ENCODE results near the gene TMEM223. TPM values are rescaled to one million over a fixed set of nuclear protein-coding genes. Genes with fewer than 3 reads are reported as not detected.
"Not testable (repeated sequence)": the region's sequence is repeated elsewhere in the genome, so short reads cannot be mapped to it uniquely, and the experiment has no call there.

Gene TMEM223
- total RNA-seq, 1 donor from 2014 or later: 18.4 TPM

DNA sequence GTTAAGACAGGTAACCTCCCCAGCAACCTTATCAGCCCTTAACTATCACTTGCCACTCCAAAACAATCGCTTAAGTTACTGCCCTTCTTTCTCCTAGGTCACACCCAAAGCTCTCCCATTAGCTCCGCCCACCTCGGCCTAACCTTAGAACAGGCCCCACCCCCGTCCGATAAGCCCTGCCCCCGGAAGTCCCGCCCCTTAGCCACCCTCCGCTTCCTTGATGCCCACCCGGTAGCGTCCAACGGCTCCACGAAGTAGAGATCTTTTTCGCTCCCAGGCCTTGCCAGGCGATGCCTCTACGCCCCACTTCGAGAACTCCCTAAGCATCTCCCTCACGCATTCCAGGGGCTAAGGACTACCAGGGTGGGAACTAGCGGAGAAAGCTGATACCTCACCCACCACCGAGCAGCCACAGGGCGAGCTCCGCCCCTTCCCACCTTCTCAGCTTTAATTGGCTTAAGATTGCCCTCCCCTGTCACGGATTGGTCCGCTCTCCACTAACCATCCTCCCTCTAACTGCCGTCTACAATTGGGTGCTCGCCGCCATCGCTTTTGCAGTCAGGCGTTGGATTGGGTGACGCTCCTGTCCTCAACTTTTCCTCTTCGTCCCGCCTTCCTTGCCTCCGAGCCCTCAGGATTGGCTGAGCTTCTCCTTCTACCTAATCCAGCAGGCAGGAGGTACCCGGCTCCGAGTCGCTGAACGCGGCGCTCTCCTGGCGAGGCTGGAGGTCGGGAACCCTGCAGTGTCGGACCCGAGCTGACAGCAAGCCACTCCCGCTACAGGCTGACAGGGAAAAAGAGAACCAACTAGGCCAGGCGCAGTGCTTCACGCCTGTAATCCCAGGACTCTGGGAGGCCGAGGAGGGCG, 37.8 kb downstream of the TMEM223 start, which contains the start of gene ZBTB3:
Gene ZBTB3, minus strand, starts transcription at position 425 of the 868 bp plus-strand sequence. CDS start 496 bp downstream, outside the sequence.
- DNase-seq (ENCODE audit: low spot score): peak; percentile 98

- DNase-seq (ENCODE audit: low spot score): no peak
These were observed 38.6 kb downstream of the TMEM223 start for GRCh38 chr11:62752994-62753735.

DNA sequence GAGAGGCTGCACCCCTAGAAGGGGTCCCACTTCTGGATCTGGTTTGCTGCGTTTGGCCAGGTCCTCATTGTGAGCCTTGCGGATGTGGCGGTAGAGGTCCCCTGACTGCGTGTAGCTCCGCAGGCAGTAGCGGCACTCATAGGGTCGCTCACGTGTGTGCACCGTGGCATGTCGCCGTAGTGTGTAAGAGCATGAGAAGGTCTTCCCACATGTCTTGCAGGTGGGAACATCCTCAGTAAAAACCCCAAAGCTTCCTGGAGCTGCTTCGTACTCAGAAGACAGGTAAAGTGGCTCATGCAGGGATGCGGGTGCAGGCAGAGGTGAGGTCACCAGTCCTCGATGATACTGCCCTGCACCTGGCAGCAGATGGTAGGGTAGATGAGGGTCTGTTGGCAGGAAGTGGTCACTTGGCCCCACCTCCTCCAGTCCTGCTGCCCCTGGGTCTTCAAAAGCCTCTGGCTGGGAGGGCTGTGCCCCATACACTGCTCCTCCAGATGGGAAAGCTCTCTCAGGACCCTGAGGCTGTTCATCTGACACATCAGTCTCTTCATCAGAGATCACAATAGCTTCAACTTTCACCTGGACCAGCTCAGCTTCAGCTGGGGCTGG, 39.5 kb downstream of the TMEM223 start:
- no peak for DNase-seq (ENCODE audit: low spot score)

DNA sequence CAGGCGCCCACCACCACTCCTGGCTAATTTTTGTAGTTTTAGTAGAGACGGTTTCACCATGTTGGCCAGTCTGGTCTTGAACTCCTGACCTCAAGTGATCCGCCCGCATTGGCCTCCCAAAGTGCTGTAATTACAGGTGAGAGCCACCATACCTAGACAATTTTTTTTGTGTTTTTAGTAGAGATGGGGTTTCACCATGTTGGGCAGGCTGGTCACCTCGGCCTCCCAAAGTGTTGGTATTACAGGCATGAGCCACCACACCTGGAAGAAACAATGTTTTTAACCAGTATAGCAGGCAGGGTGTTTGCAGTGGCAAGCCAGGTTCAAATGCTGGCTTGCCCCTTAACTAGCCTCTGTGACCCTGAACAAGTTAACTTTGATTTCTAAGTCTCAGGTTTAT, 41.9 kb downstream of the TMEM223 start:
- not testable (repeated sequence) for DNase-seq (ENCODE audit: low spot score)

- no peak for DNase-seq (ENCODE audit: low spot score)
These were observed 44.2 kb downstream of the TMEM223 start for GRCh38 chr11:62747475-62748160.

Other genes starting within 250 kb of the TMEM223 start
- gene AHNAK, start 245.2 kb downstream of the TMEM223 start, total RNA-seq: 546 TPM
- gene EEF1G, start 218.1 kb downstream of the TMEM223 start, total RNA-seq: 1,627 TPM
- 30.4 TPM for gene TUT1, start 200.5 kb downstream of the TMEM223 start, total RNA-seq
- 128 TPM for gene MTA2, start 190.1 kb downstream of the TMEM223 start, total RNA-seq
- gene EML3, start 179.2 kb downstream of the TMEM223 start, total RNA-seq: 83.2 TPM
- gene ROM1, start 178.7 kb downstream of the TMEM223 start, total RNA-seq: 5.4 TPM
- gene B3GAT3, start 170.0 kb downstream of the TMEM223 start, total RNA-seq: 50.7 TPM
- 271 TPM for gene GANAB, start 145.4 kb downstream of the TMEM223 start, total RNA-seq
- gene INTS5, start 138.7 kb downstream of the TMEM223 start, total RNA-seq: 19.2 TPM
- 52.6 TPM for gene C11orf98, start 126.8 kb downstream of the TMEM223 start, total RNA-seq
- 20.7 TPM for gene CSKMT, start 126.7 kb downstream of the TMEM223 start, total RNA-seq
- gene UQCC3, start 120.3 kb downstream of the TMEM223 start, total RNA-seq: 6.6 TPM
- gene LBHD1, start 119.7 kb downstream of the TMEM223 start, total RNA-seq: 9.8 TPM
- 90.5 TPM for gene UBXN1, start 112.9 kb downstream of the TMEM223 start, total RNA-seq
- 5.0 TPM for gene LRRN4CL, start 102.5 kb downstream of the TMEM223 start, total RNA-seq
- gene BSCL2, start 84.6 kb downstream of the TMEM223 start, total RNA-seq: 55.9 TPM
- gene GNG3, start 84.3 kb downstream of the TMEM223 start, total RNA-seq: not detected
- gene HNRNPUL2, start 64.5 kb downstream of the TMEM223 start, total RNA-seq: 50.4 TPM
- 36.7 TPM for gene TTC9C, start 63.5 kb downstream of the TMEM223 start, total RNA-seq
- 16.0 TPM for gene ZBTB3, start 37.8 kb downstream of the TMEM223 start, total RNA-seq
- gene POLR2G, start 30.4 kb downstream of the TMEM223 start, total RNA-seq: 76.6 TPM
- 22.1 TPM for gene TAF6L, start 20.6 kb downstream of the TMEM223 start, total RNA-seq
- 63.9 TPM for gene TMEM179B, start 4.6 kb downstream of the TMEM223 start, total RNA-seq
- gene NXF1, start 13.4 kb upstream of the TMEM223 start, total RNA-seq: 94.6 TPM
- 30.1 TPM for gene STX5, start 40.0 kb upstream of the TMEM223 start, total RNA-seq
- not detected for gene TEX54, start 40.8 kb upstream of the TMEM223 start, total RNA-seq
- gene WDR74, start 47.6 kb upstream of the TMEM223 start, total RNA-seq: 58.8 TPM
- gene SLC3A2, start 88.9 kb upstream of the TMEM223 start, total RNA-seq: 245 TPM
- gene CHRM1, start 129.4 kb upstream of the TMEM223 start, total RNA-seq: not detected
- not detected for gene SLC22A6, start 193.0 kb upstream of the TMEM223 start, total RNA-seq
- gene SLC22A8, start 223.8 kb upstream of the TMEM223 start, total RNA-seq: not detected